Vagina (tissue), 2 donors: ENCODE data around the gene TMEM164.

Experiments
- POLR2A ChIP-seq, 2 donors: fragments of 450-650 bp; IDR thresholded peaks; one replicate each; pipeline ENCODE4 v1.6.1; 2017; ENCODE audit warnings: antibody characterized with exemption in 2 of 2, mild to moderate bottlenecking in 2 of 2, moderate library complexity in 2 of 2
- POLR2AphosphoS5 ChIP-seq, 2 donors: sonication (generic); formaldehyde crosslinking; IDR thresholded peaks; one replicate each; pipeline ENCODE4 v1.9.0; 2017; ENCODE audit warnings: antibody characterized with exemption in 2 of 2, mild to moderate bottlenecking in 2 of 2, low read depth in 1 of 2; ENCODE audit not compliant: insufficient read depth in 1 of 2
- TF ChIP-seq, protein P1 (sequence below), 3 experiments: fragments of 450-650 bp in 2 of 3; fragments of 200-600 bp in 1 of 3; sonication (generic) in 1 of 3; IDR thresholded peaks; one replicate each; pipeline ENCODE4 v1.5.1; 2017 to 2019; ENCODE audit warnings: antibody characterized with exemption in 3 of 3, mild to moderate bottlenecking in 2 of 3, moderate library complexity in 2 of 3

DNA sequence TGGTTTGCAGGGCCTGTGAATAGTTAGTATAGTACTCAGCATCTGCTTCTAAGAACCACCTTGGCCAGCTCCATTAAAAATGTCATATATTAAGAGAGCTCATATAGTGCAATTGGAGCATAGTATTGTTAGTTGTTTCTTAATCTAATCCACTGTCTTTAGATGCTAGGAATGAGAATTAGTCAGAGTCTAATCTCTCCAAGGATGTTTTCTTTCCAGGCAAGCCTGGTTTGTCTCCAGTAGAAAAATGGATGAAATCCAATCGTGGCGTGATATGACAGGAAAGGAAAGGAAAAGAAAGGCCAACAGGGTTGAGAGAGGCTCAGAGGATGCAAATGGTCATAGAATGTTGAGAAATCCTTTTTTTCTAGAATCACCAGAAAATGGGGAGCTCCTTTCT is 15.0 kb upstream of the TMEM164 start:
- TF ChIP-seq, protein P1, sequence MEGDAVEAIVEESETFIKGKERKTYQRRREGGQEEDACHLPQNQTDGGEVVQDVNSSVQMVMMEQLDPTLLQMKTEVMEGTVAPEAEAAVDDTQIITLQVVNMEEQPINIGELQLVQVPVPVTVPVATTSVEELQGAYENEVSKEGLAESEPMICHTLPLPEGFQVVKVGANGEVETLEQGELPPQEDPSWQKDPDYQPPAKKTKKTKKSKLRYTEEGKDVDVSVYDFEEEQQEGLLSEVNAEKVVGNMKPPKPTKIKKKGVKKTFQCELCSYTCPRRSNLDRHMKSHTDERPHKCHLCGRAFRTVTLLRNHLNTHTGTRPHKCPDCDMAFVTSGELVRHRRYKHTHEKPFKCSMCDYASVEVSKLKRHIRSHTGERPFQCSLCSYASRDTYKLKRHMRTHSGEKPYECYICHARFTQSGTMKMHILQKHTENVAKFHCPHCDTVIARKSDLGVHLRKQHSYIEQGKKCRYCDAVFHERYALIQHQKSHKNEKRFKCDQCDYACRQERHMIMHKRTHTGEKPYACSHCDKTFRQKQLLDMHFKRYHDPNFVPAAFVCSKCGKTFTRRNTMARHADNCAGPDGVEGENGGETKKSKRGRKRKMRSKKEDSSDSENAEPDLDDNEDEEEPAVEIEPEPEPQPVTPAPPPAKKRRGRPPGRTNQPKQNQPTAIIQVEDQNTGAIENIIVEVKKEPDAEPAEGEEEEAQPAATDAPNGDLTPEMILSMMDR (IDR thresholded peaks at IDR 0.05): no peak
- TF ChIP-seq POLR2A (IDR thresholded peaks at IDR 0.05) (no peak), POLR2AphosphoS5 (IDR thresholded peaks at IDR 0.05; ENCODE audit: insufficient read depth in 1 of 2, low read depth in 1 of 2) (no peak)
